HCT116 (cell line): ENCODE measurements around the gene SLC50A1. TPM values are rescaled to one million over a fixed set of nuclear protein-coding genes. Genes with fewer than 3 reads are reported as not detected.
A peak's percentile ranks its signal among the peaks of the same experiment; 100 is the strongest.
"Not testable (repeated sequence)": the region's sequence is repeated elsewhere in the genome, so short reads cannot be mapped to it uniquely, and the experiment has no call there.

ENCODE experiments used
- ATAC-seq: fragments of 200-7000 bp; cut with Tn5 transposase; 2 replicates; pipeline ENCODE4 v1.9.1; 2020; ENCODE audit warnings: mild to moderate bottlenecking, moderate library complexity
- BruUV-seq: library from RNA; stranded (reverse); fragments of 400-500 nt; replicated peaks from 2 replicates; lab custom pipeline; 2021; lab: Mats Ljungman, UMichigan
- CTCF ChIA-PET: fragments of 300-600 bp; sonication (Branson Sonifier 250); formaldehyde crosslinking; loops from one replicate; lab custom pipeline; 2021; ENCODE audit warnings: antibody characterized with exemption; lab: Charles Lee
- POLR2A ChIA-PET: fragments of 300-600, 350-600 bp; sonication (Branson Sonifier 250); formaldehyde crosslinking; loops from one replicate; lab custom pipeline; 2021; ENCODE audit warnings: antibody characterized with exemption; lab: Charles Lee
- RAD21 ChIA-PET, 2 experiments: fragments of 300-600 bp; sonication (Branson Sonifier 250); formaldehyde crosslinking; loops; one replicate each; lab custom pipeline; 2023; ENCODE audit warnings: low total read pairs in 2 of 2; ENCODE audit not compliant: uncharacterized antibody in 2 of 2, unreplicated experiment in 2 of 2, low non-redundant PET in 1 of 2; lab: Charles Lee
- DNase-seq: peaks from one replicate; pipeline ENCODE4 v3.0.0-alpha.2; 2010; ENCODE audit warnings: low read depth, low spot score
- H2AFZ ChIP-seq: fragments of 200-600 bp; shearing (Covaris generic), sonication (generic); 2 replicates; pipeline ENCODE4 v1.6.1; 2017; ENCODE audit warnings: low read depth, mixed run types, mixed read lengths, antibody characterized with exemption, low read length; ENCODE audit not compliant: poor library complexity, severe bottlenecking
- H3K27ac ChIP-seq: 2 replicates; pipeline ENCODE4 v1.5.1; 2012; ENCODE audit warnings: low read depth, low read length
- H3K27me3 ChIP-seq: fragments of 200-600 bp; sonication (generic); 2 replicates; pipeline ENCODE4 v1.6.1; 2016; ENCODE audit warnings: mixed run types, low read length, mixed read lengths; ENCODE audit not compliant: insufficient read depth
- H3K36me3 ChIP-seq, 2 experiments: fragments of 200-500 bp in 1 of 2; fragments of 200-600 bp in 1 of 2; sonication (Bioruptor generic) in 1 of 2; sonication (generic) in 1 of 2; 2 replicates each; pipeline versions ENCODE4 v1.5.1 to v1.6.1; 2014 to 2016; ENCODE audit warnings: low read length in 2 of 2, inconsistent platforms in 1 of 2, mixed read lengths in 1 of 2, mixed run types in 1 of 2; ENCODE audit not compliant: insufficient read depth in 2 of 2, control insufficient read depth in 1 of 2
- H3K4me1 ChIP-seq, 2 experiments: fragments of 200-600 bp in 1 of 2; sonication (generic) in 1 of 2; 2 replicates each; pipeline versions ENCODE4 v1.5.1 to v1.6.1; 2012 to 2017; ENCODE audit warnings: low read length in 2 of 2, inconsistent platforms in 1 of 2, mild to moderate bottlenecking in 1 of 2, mixed read lengths in 1 of 2, mixed run types in 1 of 2, moderate library complexity in 1 of 2; ENCODE audit not compliant: insufficient read depth in 2 of 2, control insufficient read depth in 1 of 2
- H3K4me2 ChIP-seq: fragments of 200-600 bp; sonication (generic); 2 replicates; pipeline ENCODE4 v1.6.1; 2017; ENCODE audit warnings: mixed run types, low read length, mixed read lengths
- H3K4me3 ChIP-seq, 2 experiments: fragments of 200-600 bp in 1 of 2; sonication (generic) in 1 of 2; replicated peaks in 1 of 2; 2 replicates each; pipeline ENCODE4 v1.5.1; 2011 to 2016; ENCODE audit warnings: low read length in 2 of 2, control low read depth in 1 of 2, low read depth in 1 of 2, mild to moderate bottlenecking in 1 of 2, mixed read lengths in 1 of 2, mixed run types in 1 of 2
- H3K79me2 ChIP-seq: fragments of 200-600 bp; sonication (generic); 2 replicates; pipeline ENCODE4 v1.6.1; 2017; ENCODE audit warnings: mild to moderate bottlenecking, mixed run types, low read length, moderate library complexity, mixed read lengths; ENCODE audit not compliant: insufficient read depth
- H3K9ac ChIP-seq: fragments of 200-600 bp; sonication (generic); 2 replicates; pipeline ENCODE4 v1.6.1; 2016; ENCODE audit warnings: low read length, mixed read lengths
- H3K9me2 ChIP-seq: fragments of 200-600 bp; sonication (generic), shearing (Covaris generic); 2 replicates; pipeline ENCODE4 v1.6.1; 2017; ENCODE audit warnings: mixed run types, mild to moderate bottlenecking, moderate library complexity; ENCODE audit not compliant: insufficient read depth
- H3K9me3 ChIP-seq, 2 experiments: fragments of 200-500 bp in 1 of 2; fragments of 200-600 bp in 1 of 2; sonication (Bioruptor generic) in 1 of 2; sonication (generic) in 1 of 2; 2 replicates each; pipeline ENCODE4 v1.6.1; 2014 to 2017; ENCODE audit warnings: low read length in 2 of 2, mixed read lengths in 2 of 2, inconsistent platforms in 1 of 2, low read depth in 1 of 2, mild to moderate bottlenecking in 1 of 2, mixed run types in 1 of 2, moderate library complexity in 1 of 2; ENCODE audit not compliant: control insufficient read depth in 1 of 2, insufficient read depth in 1 of 2
- H4K20me1 ChIP-seq: fragments of 200-600 bp; sonication (generic), shearing (Covaris generic); 2 replicates; pipeline ENCODE4 v1.6.1; 2017; ENCODE audit warnings: mixed run types, mild to moderate bottlenecking, moderate library complexity; ENCODE audit not compliant: insufficient read depth
- ATF3 ChIP-seq: IDR thresholded peaks from 2 replicates; pipeline ENCODE4 v1.6.1; 2012
- CBX3 ChIP-seq: IDR thresholded peaks from 2 replicates; pipeline ENCODE4 v1.6.1; 2012; ENCODE audit warnings: low read depth
- CEBPB ChIP-seq: IDR thresholded peaks from 2 replicates; pipeline ENCODE4 v1.6.1; 2012; ENCODE audit warnings: low read depth
- ELF1 ChIP-seq: IDR thresholded peaks from 2 replicates; pipeline ENCODE4 v1.6.1; 2012; ENCODE audit warnings: low read depth, borderline replicate concordance
- EZH2 ChIP-seq: fragments of 200-600 bp; sonication (generic); IDR thresholded peaks from 2 replicates; pipeline ENCODE4 v1.6.1; 2017; ENCODE audit warnings: antibody characterized with exemption, mixed run types
- FOSL1 ChIP-seq: IDR thresholded peaks from 2 replicates; pipeline ENCODE4 v1.6.1; 2012; ENCODE audit warnings: low read depth
- JUND ChIP-seq: IDR thresholded peaks from 2 replicates; pipeline ENCODE4 v1.6.1; 2012
- POLR2A ChIP-seq: IDR thresholded peaks from 2 replicates; pipeline ENCODE4 v1.7.0; 2011; ENCODE audit warnings: borderline replicate concordance; ENCODE audit not compliant: insufficient read depth, insufficient read length; ENCODE audit errors: extremely low read depth
- POLR2AphosphoS5 ChIP-seq: IDR thresholded peaks from 2 replicates; pipeline ENCODE4 v1.6.1; 2011; ENCODE audit warnings: mild to moderate bottlenecking, low read depth, low read length, moderate library complexity
- SIN3A ChIP-seq: IDR thresholded peaks from 2 replicates; pipeline ENCODE4 v1.6.1; 2012; ENCODE audit warnings: low read depth
- SP1 ChIP-seq: IDR thresholded peaks from 2 replicates; pipeline ENCODE4 v1.6.1; 2012; ENCODE audit warnings: low read depth
- SRF ChIP-seq: IDR thresholded peaks from 2 replicates; pipeline ENCODE4 v1.6.1; 2012; ENCODE audit warnings: low read depth
- TCF7L2 ChIP-seq: IDR thresholded peaks from 2 replicates; pipeline ENCODE4 v1.7.0; 2011; ENCODE audit warnings: borderline replicate concordance, inconsistent platforms; ENCODE audit not compliant: insufficient read depth, insufficient read length; ENCODE audit errors: extremely low read depth
- YY1 ChIP-seq: IDR thresholded peaks from 2 replicates; pipeline ENCODE4 v1.6.1; 2011; ENCODE audit warnings: low read length, low read depth, moderate library complexity, mild to moderate bottlenecking; ENCODE audit not compliant: insufficient replicate concordance; ENCODE audit errors: extremely low read depth
- ZFX ChIP-seq: fragments of 450-650 bp; IDR thresholded peaks from 2 replicates; pipeline ENCODE4 v1.6.1; 2017
- intact Hi-C: fragments of 100-400 bp; cut with micrococcal nuclease; formaldehyde crosslinking; loops from 2 replicates; pipeline ENCODE4 v1.10.0; 2022
- total RNA-seq: library from RNA; stranded (reverse); gene quantifications from one replicate; pipeline ENCODE4 v1.2.1, GENCODE V29; 2021; ENCODE audit not compliant: unreplicated experiment
- TF ChIP-seq, protein P1 (sequence below): IDR thresholded peaks from 2 replicates; pipeline ENCODE4 v1.6.1; 2012
- TF ChIP-seq, protein P2 (sequence below), 3 experiments: fragments of 200-600 bp in 1 of 3; sonication (generic) in 1 of 3; IDR thresholded peaks in 2 of 3; conservative IDR thresholded peaks in 1 of 3; 2 replicates each; pipeline ENCODE4 v1.5.1; 2012 to 2017; ENCODE audit warnings: low read depth in 2 of 3, low read length in 2 of 3, antibody characterized with exemption in 1 of 3, borderline replicate concordance in 1 of 3, control low read depth in 1 of 3, mild to moderate bottlenecking in 1 of 3, mixed read lengths in 1 of 3, mixed run types in 1 of 3, moderate library complexity in 1 of 3; ENCODE audit not compliant: insufficient read depth in 1 of 3

SLC50A1 gene
- total RNA-seq, 1 experiment from 2014 or later: 49.9 TPM

DNA sequence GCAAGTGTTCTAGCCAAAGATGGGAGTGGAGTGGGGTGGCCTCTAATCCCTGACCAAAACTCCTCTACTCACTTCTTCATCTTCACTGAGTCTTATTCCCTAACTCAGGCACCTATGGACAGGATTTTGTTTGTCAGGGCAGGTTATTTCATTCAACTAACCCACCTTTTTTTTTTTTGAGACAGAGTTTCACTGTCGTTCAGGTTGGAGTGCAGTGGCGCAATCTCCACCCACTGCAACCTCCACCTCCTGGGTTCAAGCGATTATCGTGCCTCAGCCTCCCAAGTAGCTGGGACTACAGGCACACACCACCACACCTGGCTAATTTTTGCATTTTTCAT lies 32.4 kb downstream of the SLC50A1 start:
- Histone ChIP-seq H3K9ac (0 out of 2 replicates have a peak overlapping the region, but pooled peaks have one; percentile 50), H3K79me2 (peaks cover 25% of the 10 kb centered on the region), H3K4me1 (peaks cover 9 to 19% of the 10 kb centered on the region in 2 experiments; a peak in 2 of 4 replicates), H3K4me3 (peak overlapping the region in 1 of 2 experiments; percentile 59; a peak in 2 of 4 replicates), H3K4me2 (peak overlapping the region; percentile 94)
- DNase-seq, H3K27me3 ChIP-seq, H3K9me2 ChIP-seq, H4K20me1 ChIP-seq, H2AFZ ChIP-seq, H3K36me3 ChIP-seq, ATAC-seq, H3K9me3 ChIP-seq, BruUV-seq, H3K27ac ChIP-seq: not testable (repeated sequence)
- ChIA-PET RAD21 (interaction anchor here (0.7 to 1.7 kb wide), 8 partner anchors 31 to 83 kb away, joined by 3 to 35 read pairs (median 6); partner anchors contain the start of gene SLC50A1 (in 1 of the 2)), CTCF (interaction anchor here (0.6 to 3.1 kb wide), 21 partner anchors 9 to 123 kb away, joined by 3 to 163 read pairs (median 4); partner anchors contain the start of genes DPM3, EFNA3, EFNA4 and SLC50A1), POLR2A (interaction anchor here (1.5 kb wide), 2 partner anchors 77 to 83 kb away, joined by 7 read pairs; no protein-coding TSS in a partner anchor)
- intact Hi-C loops: loop anchor here (5.0 kb wide), 1 partner anchor 56 kb away; no protein-coding TSS in a partner anchor

DNA sequence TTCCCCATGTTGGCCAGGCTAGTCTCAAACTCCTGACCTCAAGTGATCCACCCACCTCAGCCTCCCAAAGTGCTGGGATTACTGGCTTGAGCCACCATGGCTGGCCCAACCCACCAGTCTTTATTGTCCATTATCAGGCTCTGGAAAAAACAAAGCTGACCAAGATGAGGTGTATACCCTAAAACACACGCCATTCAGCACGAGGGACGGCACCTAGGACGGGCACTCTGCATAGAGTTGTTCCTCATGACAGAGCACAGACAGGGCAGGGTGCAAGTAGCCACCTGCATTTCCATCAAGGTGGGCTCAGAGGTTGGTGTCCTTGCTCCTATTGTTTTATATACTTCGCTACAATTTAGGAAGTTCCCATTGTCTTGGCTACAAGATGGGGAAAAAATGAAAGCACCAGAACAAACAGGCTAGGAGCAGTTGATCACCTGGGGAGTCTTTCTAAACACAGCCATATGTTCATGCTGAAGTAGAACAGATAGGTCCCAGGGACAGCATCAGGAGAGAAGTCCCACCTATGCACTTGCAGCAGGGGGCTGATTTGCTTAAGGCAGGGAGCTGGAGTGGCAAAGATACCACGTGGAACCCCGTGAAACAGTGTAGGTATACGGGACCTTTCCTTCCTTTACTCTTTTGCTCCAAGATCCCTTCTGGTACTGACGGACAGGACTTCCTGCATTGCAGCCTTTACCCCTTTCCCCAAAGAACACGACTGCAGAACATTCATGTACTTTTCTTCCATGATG lies 33.0 kb downstream of the SLC50A1 start:
- Histone ChIP-seq H3K36me3 (peaks cover 2 to 7% of the 10 kb centered on the region in 2 experiments; a peak in 3 of 4 replicates), H3K4me2 (no peak overlapping the region; the same call in 1 of the 2 replicates), H3K9ac (no peak overlapping the region), H4K20me1 (no peaks in the 10 kb centered on the region), H2AFZ (no peak overlapping the region), H3K27me3 (no peaks in the 10 kb centered on the region), H3K9me3 (no peaks in the 10 kb centered on the region), H3K4me1 (peaks cover 9 to 23% of the 10 kb centered on the region in 2 experiments; a peak in 2 of 4 replicates), H3K4me3 (no peak overlapping the region), H3K9me2 (no peaks in the 10 kb centered on the region), H3K27ac (no peak overlapping the region), H3K79me2 (peaks cover 25% of the 10 kb centered on the region)
- intact Hi-C loops: loop anchor here (5.0 kb wide), 1 partner anchor 56 kb away; no protein-coding TSS in a partner anchor
- RAD21 ChIA-PET: interaction anchor here (0.7 to 1.7 kb wide), 6 partner anchors 32 to 83 kb away, joined by 3 to 35 read pairs (median 7); no protein-coding TSS in a partner anchor
- POLR2A ChIA-PET: interaction anchor here (0.6 to 1.5 kb wide), 3 partner anchors 17 to 84 kb away, joined by 4 to 7 read pairs (median 7); no protein-coding TSS in a partner anchor
- CTCF ChIA-PET: interaction anchor here (0.6 to 3.6 kb wide), 17 partner anchors 10 to 124 kb away, joined by 3 to 163 read pairs (median 7); partner anchors contain the start of genes DPM3, EFNA3, EFNA4 and THBS3
- ATAC-seq (no peak), DNase-seq (no peak)
- BruUV-seq: no TSS peak
- no peak for TF ChIP-seq ELF1
- TF ChIP-seq POLR2AphosphoS5: no peak
- no peak for TF ChIP-seq SP1
- TF ChIP-seq ZFX: no peak
- TF ChIP-seq TCF7L2: no peak
- TF ChIP-seq YY1: no peak
- TF ChIP-seq, protein P1, sequence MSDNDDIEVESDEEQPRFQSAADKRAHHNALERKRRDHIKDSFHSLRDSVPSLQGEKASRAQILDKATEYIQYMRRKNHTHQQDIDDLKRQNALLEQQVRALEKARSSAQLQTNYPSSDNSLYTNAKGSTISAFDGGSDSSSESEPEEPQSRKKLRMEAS: no peak
- TF ChIP-seq ATF3: no peak
- TF ChIP-seq, protein P2, sequence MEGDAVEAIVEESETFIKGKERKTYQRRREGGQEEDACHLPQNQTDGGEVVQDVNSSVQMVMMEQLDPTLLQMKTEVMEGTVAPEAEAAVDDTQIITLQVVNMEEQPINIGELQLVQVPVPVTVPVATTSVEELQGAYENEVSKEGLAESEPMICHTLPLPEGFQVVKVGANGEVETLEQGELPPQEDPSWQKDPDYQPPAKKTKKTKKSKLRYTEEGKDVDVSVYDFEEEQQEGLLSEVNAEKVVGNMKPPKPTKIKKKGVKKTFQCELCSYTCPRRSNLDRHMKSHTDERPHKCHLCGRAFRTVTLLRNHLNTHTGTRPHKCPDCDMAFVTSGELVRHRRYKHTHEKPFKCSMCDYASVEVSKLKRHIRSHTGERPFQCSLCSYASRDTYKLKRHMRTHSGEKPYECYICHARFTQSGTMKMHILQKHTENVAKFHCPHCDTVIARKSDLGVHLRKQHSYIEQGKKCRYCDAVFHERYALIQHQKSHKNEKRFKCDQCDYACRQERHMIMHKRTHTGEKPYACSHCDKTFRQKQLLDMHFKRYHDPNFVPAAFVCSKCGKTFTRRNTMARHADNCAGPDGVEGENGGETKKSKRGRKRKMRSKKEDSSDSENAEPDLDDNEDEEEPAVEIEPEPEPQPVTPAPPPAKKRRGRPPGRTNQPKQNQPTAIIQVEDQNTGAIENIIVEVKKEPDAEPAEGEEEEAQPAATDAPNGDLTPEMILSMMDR (IDR thresholded peaks at IDR 0.05 in 2 of 3, conservative IDR thresholded peaks at IDR 0.05 in 1 of 3; ENCODE audit: borderline replicate concordance in 1 of 3, insufficient read depth in 1 of 3, low read depth in 2 of 3, low read length in 2 of 3): no peak
- no peak for TF ChIP-seq FOSL1
- no peak for TF ChIP-seq POLR2A
- no peak for TF ChIP-seq CEBPB
- no peak for TF ChIP-seq SIN3A
- no peak for TF ChIP-seq JUND
- no peak for TF ChIP-seq SRF
- TF ChIP-seq CBX3: no peak
- TF ChIP-seq EZH2: no peak
